Loucy (cell line): ENCODE measurements around the gene ADPRM.
A peak's percentile ranks its signal among the peaks of the same experiment; 100 is the strongest.

Experiments
- H2AFZ ChIP-seq: fragments of 200-600 bp; sonication (generic); 2 replicates; pipeline ENCODE4 v1.6.0; 2016; ENCODE audit warnings: antibody characterized with exemption, mild to moderate bottlenecking, low read length, moderate library complexity
- H3F3A ChIP-seq: fragments of 200-600 bp; 2 replicates; pipeline ENCODE4 v1.6.0; 2016; ENCODE audit warnings: antibody characterized with exemption, low read depth, mild to moderate bottlenecking
- H3K27me3 ChIP-seq: fragments of 200-600 bp; sonication (generic); 2 replicates; pipeline ENCODE4 v1.6.1; 2014; ENCODE audit warnings: low read length, mild to moderate bottlenecking; ENCODE audit not compliant: insufficient read depth, poor library complexity, severe bottlenecking
- H3K36me3 ChIP-seq: fragments of 200-600 bp; sonication (generic); 2 replicates; pipeline ENCODE4 v1.6.1; 2016; ENCODE audit warnings: low read length; ENCODE audit not compliant: insufficient read depth
- H3K4me1 ChIP-seq: fragments of 200-600 bp; sonication (generic); 2 replicates; pipeline ENCODE4 v1.5.1; 2014; ENCODE audit warnings: low read length, mild to moderate bottlenecking; ENCODE audit not compliant: insufficient read depth, poor library complexity, severe bottlenecking
- H3K4me2 ChIP-seq: fragments of 200-600 bp; sonication (generic); 2 replicates; pipeline ENCODE4 v1.6.0; 2014; ENCODE audit warnings: antibody characterized with exemption, low read length, low read depth, mild to moderate bottlenecking; ENCODE audit not compliant: poor library complexity, severe bottlenecking
- H3K4me3 ChIP-seq: fragments of 200-600 bp; sonication (generic); 2 replicates; pipeline ENCODE4 v1.5.1; 2014; ENCODE audit warnings: low read length, mild to moderate bottlenecking, mixed read lengths; ENCODE audit not compliant: poor library complexity, severe bottlenecking
- H3K79me2 ChIP-seq: fragments of 200-600 bp; sonication (generic); 2 replicates; pipeline ENCODE4 v1.6.1; 2014; ENCODE audit warnings: low read length; ENCODE audit not compliant: insufficient read depth
- H3K9ac ChIP-seq: fragments of 200-600 bp; sonication (generic); 2 replicates; pipeline ENCODE4 v1.6.0; 2014; ENCODE audit warnings: mild to moderate bottlenecking, low read depth, low read length, moderate library complexity; ENCODE audit not compliant: poor library complexity, severe bottlenecking
- H3K9me2 ChIP-seq: fragments of 200-600 bp; sonication (generic); replicated peaks from 2 replicates; pipeline ENCODE4 v1.6.1; 2016; ENCODE audit warnings: low read depth, low read length, mixed read lengths
- H3K9me3 ChIP-seq: fragments of 200-600 bp; sonication (generic); 2 replicates; pipeline ENCODE4 v1.6.1; 2014; ENCODE audit warnings: mild to moderate bottlenecking, antibody characterized with exemption, low read length, low read depth; ENCODE audit not compliant: insufficient read depth
- H4K20me1 ChIP-seq: fragments of 200-600 bp; sonication (generic); 2 replicates; pipeline ENCODE4 v1.6.0; 2014; ENCODE audit warnings: antibody characterized with exemption, low read length, mild to moderate bottlenecking; ENCODE audit not compliant: insufficient read depth, poor library complexity, severe bottlenecking
- CTCF ChIP-seq: fragments of 200-600 bp; sonication (generic); conservative IDR thresholded peaks from 2 replicates; pipeline ENCODE4 v1.5.1; 2014; ENCODE audit warnings: mild to moderate bottlenecking, antibody characterized with exemption, low read length
- EZH2phosphoT487 ChIP-seq: fragments of 200-600 bp; IDR thresholded peaks from 2 replicates; pipeline ENCODE4 v1.6.1; 2018; ENCODE audit warnings: antibody characterized with exemption, mild to moderate bottlenecking, moderate library complexity, borderline replicate concordance

Gene ADPRM

GRCh38 chr17:10697092-10698081, at the start of gene ADPRM, which contains the start of gene SCO1:
Gene ADPRM, plus strand, starts transcription at chr17:10697594. Its CDS starts 7,333 bp downstream, at chr17:10704927.
Gene SCO1, minus strand, starts transcription at chr17:10697533. Its CDS starts 26 bp downstream, at chr17:10697507.
- Histone ChIP-seq H3K9me2 (no peaks in the 10 kb centered on the region), H3K27me3 (no peaks in the 10 kb centered on the region), H4K20me1 (peaks cover 34% of the 10 kb centered on the region), H3K9ac (peak within 1 kb of the TSS; percentile 88), H3K4me1 (peaks cover 63% of the 10 kb centered on the region), H3K36me3 (peaks cover 17% of the 10 kb centered on the region; the same call in 1 of the 2 replicates), H3K4me2 (peak within 1 kb of the TSS; percentile 100), H2AFZ (peak within 1 kb of the TSS; percentile 86), H3K4me3 (peak within 1 kb of the TSS; percentile 84), H3K9me3 (no peaks in the 10 kb centered on the region), H3K79me2 (peaks cover 79% of the 10 kb centered on the region), H3F3A (0 out of 2 replicates have a peak, but pooled peaks cover 3% of the 10 kb centered on the region)
- no peak; the same call in 1 of the 2 replicates for TF ChIP-seq CTCF
- TF ChIP-seq EZH2phosphoT487, result no peak

- Histone ChIP-seq H4K20me1 (no peaks in the 10 kb centered on the region), H3K9me3 (no peaks in the 10 kb centered on the region), H3K4me3 (no peak overlapping the region), H2AFZ (no peak overlapping the region), H3K9me2 (no peaks in the 10 kb centered on the region), H3K79me2 (no peaks in the 10 kb centered on the region), H3K4me1 (no peaks in the 10 kb centered on the region), H3F3A (no peaks in the 10 kb centered on the region), H3K36me3 (no peaks in the 10 kb centered on the region), H3K9ac (no peak overlapping the region), H3K27me3 (no peaks in the 10 kb centered on the region), H3K4me2 (no peak overlapping the region)
- TF ChIP-seq EZH2phosphoT487 (no peak), CTCF (no peak)
Observed at GRCh38 chr17:10648381-10648780, 49.0 kb upstream of the ADPRM start.

GRCh38 chr17:10648956-10649355, 48.4 kb upstream of the ADPRM start:
- Histone ChIP-seq H3K4me2 (no peak overlapping the region), H4K20me1 (no peaks in the 10 kb centered on the region), H3K79me2 (no peaks in the 10 kb centered on the region), H3K4me1 (no peaks in the 10 kb centered on the region), H3F3A (no peaks in the 10 kb centered on the region), H3K27me3 (no peaks in the 10 kb centered on the region), H3K36me3 (no peaks in the 10 kb centered on the region), H3K9ac (no peak overlapping the region), H2AFZ (no peak overlapping the region), H3K9me2 (no peaks in the 10 kb centered on the region), H3K4me3 (no peak overlapping the region), H3K9me3 (no peaks in the 10 kb centered on the region)
- no peak for TF ChIP-seq EZH2phosphoT487
- no peak for TF ChIP-seq CTCF
